WTC11 (cell line): ENCODE measurements around the gene MTMR8. TPM values are rescaled to one million over a fixed set of nuclear protein-coding genes. Genes with fewer than 3 reads are reported as not detected.

ENCODE experiments used
- ATAC-seq: fragments of 200-7000 bp; cut with Tn5 transposase; 2 replicates; pipeline ENCODE4 v1.10.0; 2021; ENCODE audit warnings: mild to moderate bottlenecking, moderate library complexity
- CTCF ChIA-PET: fragments of 300-600 bp; sonication (Branson Sonifier 250); formaldehyde crosslinking; loops from one replicate; lab custom pipeline; 2021; ENCODE audit warnings: antibody characterized with exemption; lab: Charles Lee
- POLR2A ChIA-PET: fragments of 350-600 bp; sonication (Branson Sonifier 250); formaldehyde crosslinking; loops from one replicate; lab custom pipeline; 2021; ENCODE audit warnings: antibody characterized with exemption; lab: Charles Lee
- DNase-seq: peaks from one replicate; pipeline ENCODE4 v3.0.0; 2021; ENCODE audit warnings: low spot score
- H3K27ac Mint-ChIP-seq: 2 replicates; pipeline ENCODE4 v1.8.0; 2021; ENCODE audit warnings: mixed read lengths
- H3K27me3 Mint-ChIP-seq: 2 replicates; pipeline ENCODE4 v1.8.0; 2021; ENCODE audit warnings: low read depth, mild to moderate bottlenecking, moderate library complexity, mixed read lengths
- H3K36me3 Mint-ChIP-seq: 2 replicates; pipeline ENCODE4 v1.8.0; 2021; ENCODE audit warnings: mixed read lengths
- H3K4me1 Mint-ChIP-seq: 2 replicates; pipeline ENCODE4 v1.8.0; 2022; ENCODE audit warnings: mixed read lengths
- H3K4me3 Mint-ChIP-seq: 2 replicates; pipeline ENCODE4 v1.8.0; 2021; ENCODE audit warnings: mild to moderate bottlenecking, moderate library complexity, mixed read lengths
- H3K9me3 Mint-ChIP-seq: 2 replicates; pipeline ENCODE4 v1.8.0; 2021; ENCODE audit warnings: mixed read lengths
- FOXK1 ChIP-seq: sonication (generic); formaldehyde crosslinking; IDR thresholded peaks from 2 replicates; pipeline ENCODE4 v1.8.0; 2022; ENCODE audit warnings: mild to moderate bottlenecking, moderate library complexity, missing genetic modification reagents
- HMGA2 ChIP-seq: fragments of 250-450 bp; sonication (Bioruptor Pico); IDR thresholded peaks from 2 replicates; pipeline ENCODE4 v1.4.0; 2021; ENCODE audit warnings: mild to moderate bottlenecking, moderate library complexity
- JAZF1 ChIP-seq: fragments of 250-450 bp; sonication (Bioruptor Pico); IDR thresholded peaks from 2 replicates; pipeline ENCODE4 v1.9.0; 2021; ENCODE audit warnings: moderate library complexity, mild to moderate bottlenecking, inconsistent platforms
- KAT7 ChIP-seq: sonication (generic); formaldehyde crosslinking; IDR thresholded peaks from 2 replicates; pipeline ENCODE4 v1.8.1; 2023; ENCODE audit warnings: missing genetic modification reagents, mild to moderate bottlenecking, borderline replicate concordance
- MXD4 ChIP-seq: fragments of 250-450 bp; sonication (Bioruptor Pico); IDR thresholded peaks from 2 replicates; pipeline ENCODE4 v1.8.0; 2021; ENCODE audit warnings: mild to moderate bottlenecking, moderate library complexity, borderline replicate concordance
- NR3C1 ChIP-seq: sonication (generic); formaldehyde crosslinking; conservative IDR thresholded peaks from 2 replicates; pipeline ENCODE4 v1.8.1; 2023; ENCODE audit warnings: low read depth, mild to moderate bottlenecking, missing genetic modification reagents
- PRDM15 ChIP-seq: sonication (generic); formaldehyde crosslinking; IDR thresholded peaks from 2 replicates; pipeline ENCODE4 v1.8.0; 2022; ENCODE audit warnings: missing genetic modification reagents
- RELA ChIP-seq: sonication (generic); formaldehyde crosslinking; IDR thresholded peaks from 2 replicates; pipeline ENCODE4 v1.8.1; 2022; ENCODE audit warnings: missing genetic modification reagents, mild to moderate bottlenecking, borderline replicate concordance
- SOX15 ChIP-seq: fragments of 250-450 bp; sonication (Bioruptor Pico); IDR thresholded peaks from 2 replicates; pipeline ENCODE4 v1.9.0; 2021; ENCODE audit warnings: mild to moderate bottlenecking
- TP53 ChIP-seq: sonication (generic); formaldehyde crosslinking; IDR thresholded peaks from 2 replicates; pipeline ENCODE4 v1.8.1; 2023; ENCODE audit warnings: mild to moderate bottlenecking, missing genetic modification reagents
- ZNF425 ChIP-seq: fragments of 250-450 bp; sonication (Bioruptor Pico); conservative IDR thresholded peaks from 2 replicates; pipeline ENCODE4 v1.9.0; 2021; ENCODE audit warnings: mild to moderate bottlenecking
- total RNA-seq: library from RNA; stranded (reverse); gene quantifications from 3 replicates; pipeline ENCODE4 v1.2.3, GENCODE V29; 2021
- TF ChIP-seq, protein P1 (sequence below): sonication (generic); formaldehyde crosslinking; conservative IDR thresholded peaks from 2 replicates; pipeline ENCODE4 v1.8.1; 2022; ENCODE audit warnings: mild to moderate bottlenecking, missing genetic modification reagents

Gene MTMR8
- total RNA-seq, 1 experiment from 2014 or later, result 7.1 TPM

DNA sequence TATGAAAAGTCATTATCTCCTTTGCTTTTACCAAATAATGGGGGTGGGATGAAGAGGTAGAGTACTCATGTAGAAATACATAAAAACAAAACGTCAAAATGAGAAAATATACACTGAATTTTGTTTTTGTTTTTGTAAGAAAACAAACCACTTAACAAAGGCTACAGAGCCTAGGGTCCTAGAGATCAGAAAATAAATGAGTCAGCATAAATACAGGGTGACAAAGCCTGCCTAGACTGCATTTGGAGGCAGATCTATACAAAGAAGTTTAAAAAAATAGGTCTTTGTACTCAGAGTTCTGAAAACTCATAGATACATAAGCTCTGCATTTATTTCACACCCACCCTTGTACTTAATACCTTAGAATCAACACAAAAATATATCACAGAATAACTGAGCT is 52.4 kb downstream of the MTMR8 start (continued):
- TF ChIP-seq PRDM15 (CRISPR knock-in tag), result no peak
- TF ChIP-seq HMGA2, result no peak
- TF ChIP-seq ZNF425 (CRISPR knock-in tag), result no peak
- no peak for TF ChIP-seq NR3C1 (CRISPR knock-in tag)
- TF ChIP-seq RELA (CRISPR knock-in tag), result no peak
- TF ChIP-seq, protein P1, sequence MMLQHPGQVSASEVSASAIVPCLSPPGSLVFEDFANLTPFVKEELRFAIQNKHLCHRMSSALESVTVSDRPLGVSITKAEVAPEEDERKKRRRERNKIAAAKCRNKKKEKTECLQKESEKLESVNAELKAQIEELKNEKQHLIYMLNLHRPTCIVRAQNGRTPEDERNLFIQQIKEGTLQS (CRISPR knock-in tag), result no peak
- TF ChIP-seq, all 79 proteins: peak for 0

GRCh38 chrX:64338296-64338695 is 57.0 kb downstream of the MTMR8 start:
- no peaks in the 10 kb centered on the region for H3K4me1 Mint-ChIP-seq
- CTCF ChIA-PET, result no interaction called here
- ATAC-seq, result no peak

More at GRCh38 chrX:64338296-64338695, 57.0 kb downstream of the MTMR8 start:
- DNase-seq, result no peak
- POLR2A ChIA-PET, result no interaction called here
- Mint-ChIP-seq H3K4me3 (no peak overlapping the region), H3K9me3 (no peaks in the 10 kb centered on the region), H3K27me3 (no peaks in the 10 kb centered on the region), H3K36me3 (no peaks in the 10 kb centered on the region; the same call in 1 of the 2 replicates), H3K27ac (no peak overlapping the region)
- TF ChIP-seq MXD4 (no peak), NR3C1 (CRISPR knock-in tag) (no peak), JAZF1 (CRISPR knock-in tag) (no peak), FOXK1 (CRISPR knock-in tag) (no peak), KAT7 (no peak), PRDM15 (CRISPR knock-in tag) (no peak), SOX15 (CRISPR knock-in tag) (no peak), TP53 (no peak)
